Esophagus muscularis mucosa (tissue), 4 donors: Measurements from ENCODE around the gene ARHGEF37.

Experiments used
- CTCF ChIP-seq, 3 experiments: fragments of 200-600 bp in 2 of 3; fragments of 450-650 bp in 1 of 3; sonication (generic) in 2 of 3; IDR thresholded peaks; one replicate each; pipeline ENCODE4 v1.5.1; 2017 to 2019; ENCODE audit warnings: antibody characterized with exemption in 3 of 3, mild to moderate bottlenecking in 2 of 3, moderate library complexity in 1 of 3
- EP300 ChIP-seq: sonication (generic); formaldehyde crosslinking; IDR thresholded peaks from one replicate; pipeline ENCODE4 v1.6.1; 2017; ENCODE audit warnings: antibody characterized with exemption
- POLR2A ChIP-seq: fragments of 450-650 bp; IDR thresholded peaks from one replicate; pipeline ENCODE4 v1.6.1; 2017; ENCODE audit warnings: antibody characterized with exemption, moderate library complexity, mild to moderate bottlenecking, low read depth
- POLR2AphosphoS5 ChIP-seq, 2 donors: sonication (generic); formaldehyde crosslinking; IDR thresholded peaks; one replicate each; pipeline ENCODE4 v1.6.1; 2017; ENCODE audit warnings: antibody characterized with exemption in 2 of 2

DNA sequence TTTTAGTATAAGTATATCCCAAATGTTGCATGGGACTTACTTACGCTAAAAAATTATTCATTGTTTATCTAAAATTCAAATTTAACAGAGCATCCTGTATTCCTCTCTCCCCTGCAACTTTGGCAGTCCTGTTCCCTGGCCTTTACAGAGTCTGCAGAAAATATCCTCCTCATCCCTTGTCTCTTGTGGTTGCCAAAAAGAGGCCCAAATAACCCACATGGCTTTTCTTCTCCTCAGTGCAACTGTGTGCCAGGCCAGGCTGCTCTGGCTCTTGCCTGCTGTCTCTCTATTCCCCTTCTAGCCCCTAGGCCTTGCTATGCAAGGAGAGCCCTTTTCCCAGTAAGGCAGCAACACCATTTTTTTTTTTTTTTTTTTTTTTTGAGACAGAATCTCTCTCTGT, 23.0 kb downstream of the ARHGEF37 start:
- TF ChIP-seq CTCF (IDR thresholded peaks at IDR 0.05): no peak
- no peak for TF ChIP-seq POLR2A
- TF ChIP-seq POLR2AphosphoS5 (IDR thresholded peaks at IDR 0.05): no peak
- no peak for TF ChIP-seq EP300
